ENCODE data around the gene PAN2. TPM values are rescaled to one million over a fixed set of nuclear protein-coding genes. Genes with fewer than 3 reads are reported as not detected.

Gene PAN2
- total RNA-seq, 1 experiment from 2014 or later: 35.4 TPM

GRCh38 chr12:56326533-56326932 is 7.3 kb downstream of the PAN2 start:
- Histone ChIP-seq H3K4me2 (ENCODE audit: insufficient read depth, insufficient read length, low read length) (no peak overlapping the region), H2BK15ac (ENCODE audit: low read depth, low read length) (no peak overlapping the region), H2AK5ac (ENCODE audit: insufficient read length, low read length) (no peak overlapping the region), H3K14ac (ENCODE audit: insufficient read depth, low read length) (no peak overlapping the region), H4K5ac (ENCODE audit: insufficient read length, low read depth, low read length) (no peak overlapping the region), H3K23ac (ENCODE audit: insufficient read length, low read depth, low read length) (no peak overlapping the region), H3K56ac (ENCODE audit: insufficient read length, low read depth, low read length) (no peak overlapping the region), H3K27me3 (ENCODE audit: insufficient read depth, low read length) (no peaks in the 10 kb centered on the region), H4K20me1 (ENCODE audit: control insufficient read depth, insufficient read depth, insufficient read length) (no peaks in the 10 kb centered on the region), H3K4me1 (ENCODE audit: insufficient read depth, low read length) (no peaks in the 10 kb centered on the region), H4K8ac (replicated peaks; ENCODE audit: insufficient read length, low read depth, low read length) (no peak overlapping the region), H3K18ac (ENCODE audit: insufficient read length, low read depth, low read length) (no peak overlapping the region), H2BK12ac (ENCODE audit: insufficient read length, low read depth, low read length) (no peak overlapping the region), H3K9ac (ENCODE audit: extremely low read depth, insufficient read length, low read length) (no peak overlapping the region), H3K23me2 (ENCODE audit: insufficient read length, low read depth, low read length, poor library complexity, severe bottlenecking) (no peaks in the 10 kb centered on the region), H3K27ac (ENCODE audit: insufficient read length, low read depth, low read length) (no peak overlapping the region), H2AFZ (ENCODE audit: low read length) (no peak overlapping the region), H3K79me2 (ENCODE audit: insufficient read depth, low read length) (no peaks in the 10 kb centered on the region), H3K4ac (ENCODE audit: low read depth, low read length) (no peak overlapping the region), H2BK120ac (ENCODE audit: low read depth, low read length, poor library complexity, severe bottlenecking) (no peak overlapping the region), H3T11ph (ENCODE audit: low read length) (no peak overlapping the region), H4K91ac (ENCODE audit: insufficient read length, low read depth, low read length) (no peak overlapping the region), H3K79me1 (ENCODE audit: insufficient read depth, low read depth, low read length, poor library complexity, severe bottlenecking) (no peaks in the 10 kb centered on the region), H3K9me3 (ENCODE audit: control insufficient read depth, low read depth, low read length) (no peaks in the 10 kb centered on the region), H2BK20ac (ENCODE audit: low read depth, low read length, poor library complexity, severe bottlenecking) (no peak overlapping the region), H2BK5ac (ENCODE audit: insufficient read length, low read length) (no peak overlapping the region)
- H3K4me1 Mint-ChIP-seq: no peaks in the 10 kb centered on the region
- peaks cover 6 to 54% (median 42%) of the 10 kb centered on the region in 3 experiments; a peak in 6 of 7 replicates for H3K36me3 Mint-ChIP-seq (ENCODE audit: insufficient read depth in 1 of 3, low read depth in 3 of 3)
- no peaks in the 10 kb centered on the region for H3K9me3 Mint-ChIP-seq
- H3K4me3 Mint-ChIP-seq: no peak overlapping the region
- WGBS (ENCODE audit: extremely low coverage, insufficient read length, low lambda C conversion rate): no CpG with 5 or more reads among the region's 6 CpGs
- TF ChIP-seq CTCF (conservative IDR thresholded peaks at IDR 0.05): no peak
- DNase-seq: no peak
- H3K27ac Mint-ChIP-seq: no peak overlapping the region; a peak in 1 of 7 replicates
- H3K27me3 Mint-ChIP-seq (ENCODE audit: low read depth): no peaks in the 10 kb centered on the region

Measured in H9 (cell line).